ENCODE data around the gene CAV1.

Gene CAV1

DNA sequence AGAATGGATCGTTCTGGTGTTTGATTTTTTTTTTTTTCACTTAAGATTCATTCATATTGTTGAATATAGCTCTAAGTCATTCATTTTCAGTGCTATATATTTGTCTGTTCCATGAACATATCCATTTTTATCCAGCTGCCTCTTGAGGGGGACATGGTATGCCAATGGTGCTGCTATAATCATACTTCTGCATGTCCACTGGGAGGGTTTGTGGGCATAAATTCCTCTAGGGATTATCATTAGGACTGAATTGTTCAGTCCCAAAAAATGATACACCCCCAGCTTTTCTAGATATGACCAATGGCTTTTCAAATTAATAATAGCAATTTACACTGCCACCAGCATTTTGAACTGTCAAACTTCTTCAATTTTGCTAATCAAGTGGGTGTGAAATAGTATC lies 41.1 kb downstream of the CAV1 start:
- TF ChIP-seq, protein P1, sequence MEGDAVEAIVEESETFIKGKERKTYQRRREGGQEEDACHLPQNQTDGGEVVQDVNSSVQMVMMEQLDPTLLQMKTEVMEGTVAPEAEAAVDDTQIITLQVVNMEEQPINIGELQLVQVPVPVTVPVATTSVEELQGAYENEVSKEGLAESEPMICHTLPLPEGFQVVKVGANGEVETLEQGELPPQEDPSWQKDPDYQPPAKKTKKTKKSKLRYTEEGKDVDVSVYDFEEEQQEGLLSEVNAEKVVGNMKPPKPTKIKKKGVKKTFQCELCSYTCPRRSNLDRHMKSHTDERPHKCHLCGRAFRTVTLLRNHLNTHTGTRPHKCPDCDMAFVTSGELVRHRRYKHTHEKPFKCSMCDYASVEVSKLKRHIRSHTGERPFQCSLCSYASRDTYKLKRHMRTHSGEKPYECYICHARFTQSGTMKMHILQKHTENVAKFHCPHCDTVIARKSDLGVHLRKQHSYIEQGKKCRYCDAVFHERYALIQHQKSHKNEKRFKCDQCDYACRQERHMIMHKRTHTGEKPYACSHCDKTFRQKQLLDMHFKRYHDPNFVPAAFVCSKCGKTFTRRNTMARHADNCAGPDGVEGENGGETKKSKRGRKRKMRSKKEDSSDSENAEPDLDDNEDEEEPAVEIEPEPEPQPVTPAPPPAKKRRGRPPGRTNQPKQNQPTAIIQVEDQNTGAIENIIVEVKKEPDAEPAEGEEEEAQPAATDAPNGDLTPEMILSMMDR (IDR thresholded peaks at IDR 0.05; ENCODE audit: insufficient read depth, missing control alignments) = no peak
- DNase-seq (ENCODE audit: insufficient read length, low spot score) = no peak
- FAIRE-seq = no peak

- DNase-seq (ENCODE audit: insufficient read length, low spot score) = no peak
- TF ChIP-seq, protein P1 (IDR thresholded peaks at IDR 0.05; ENCODE audit: insufficient read depth, missing control alignments) = no peak
- no peak for FAIRE-seq
Measured at GRCh38 chr7:116566666-116567065, 41.8 kb downstream of the CAV1 start.

GRCh38 chr7:116569737-116570136 lies 44.9 kb downstream of the CAV1 start:
- no peak for DNase-seq (ENCODE audit: insufficient read length, low spot score)
- TF ChIP-seq, protein P1 (IDR thresholded peaks at IDR 0.05; ENCODE audit: insufficient read depth, missing control alignments) = no peak
- no peak for FAIRE-seq

- no peak for DNase-seq (ENCODE audit: insufficient read length, low spot score)
- FAIRE-seq = no peak
- TF ChIP-seq, protein P1 (IDR thresholded peaks at IDR 0.05; ENCODE audit: insufficient read depth, missing control alignments) = no peak
Measured at GRCh38 chr7:116570306-116570705, 45.5 kb downstream of the CAV1 start.

DNA sequence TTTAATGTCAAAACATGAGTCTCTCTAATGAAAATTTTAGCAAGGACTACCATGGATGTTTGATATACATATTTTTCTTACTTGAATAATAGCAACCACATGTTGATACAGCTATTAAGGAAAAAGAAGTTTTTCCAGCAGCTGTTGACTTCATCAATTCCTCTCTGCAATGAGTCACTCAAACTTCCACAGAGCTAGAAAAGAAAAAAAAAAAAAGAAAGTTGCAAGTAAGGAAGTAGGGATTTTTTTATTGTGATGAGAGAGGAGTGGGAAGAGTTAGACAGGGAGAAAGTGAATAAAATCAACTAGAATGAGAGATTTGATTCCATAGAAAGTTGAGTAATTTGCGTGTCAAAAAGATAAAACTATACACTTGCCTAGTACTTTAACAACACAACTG lies 46.2 kb downstream of the CAV1 start:
- DNase-seq (ENCODE audit: insufficient read length, low spot score) (no peak), FAIRE-seq (no peak)
- TF ChIP-seq, protein P1 (IDR thresholded peaks at IDR 0.05; ENCODE audit: insufficient read depth, missing control alignments) = no peak

DNA sequence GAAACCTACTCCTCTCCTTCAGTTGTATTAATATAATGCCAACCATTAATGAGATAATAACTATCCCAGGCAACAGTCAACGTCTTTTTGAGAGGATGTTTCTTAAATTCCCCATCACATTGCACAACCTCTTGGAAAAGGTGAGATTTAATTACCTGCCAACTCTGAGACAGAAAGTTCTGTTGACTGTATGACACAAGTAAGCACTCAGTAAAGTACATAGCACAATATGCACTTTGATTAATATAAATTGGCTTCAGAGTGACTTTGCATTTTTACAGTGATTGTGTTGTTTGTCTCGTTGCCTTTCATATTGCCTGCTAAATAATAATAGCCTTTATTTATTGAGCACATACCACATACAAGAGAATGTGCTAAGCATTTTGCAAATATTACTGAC lies 46.7 kb downstream of the CAV1 start:
- DNase-seq (ENCODE audit: insufficient read length, low spot score) = no peak
- no peak for FAIRE-seq
- TF ChIP-seq, protein P1 (IDR thresholded peaks at IDR 0.05; ENCODE audit: insufficient read depth, missing control alignments) = no peak

DNA sequence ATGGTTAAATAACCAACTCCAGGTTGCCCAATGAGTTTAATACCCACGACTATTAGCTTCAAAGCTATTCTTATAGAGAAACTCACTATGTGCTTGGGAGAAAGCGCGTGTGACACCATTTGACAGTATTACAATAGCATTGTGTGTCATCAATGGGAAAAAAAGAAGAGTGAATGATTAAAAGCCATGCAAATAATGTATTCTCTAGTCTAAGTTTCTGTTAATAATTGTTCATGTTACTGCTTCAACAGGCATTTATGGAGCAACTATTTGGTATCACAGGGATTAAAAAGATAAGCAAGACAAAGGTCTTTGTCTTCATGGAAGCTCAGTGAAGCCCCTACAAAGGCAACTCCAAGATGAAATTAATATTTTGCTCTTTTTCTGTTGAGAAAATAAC lies 47.2 kb downstream of the CAV1 start:
- TF ChIP-seq, protein P1 (IDR thresholded peaks at IDR 0.05; ENCODE audit: insufficient read depth, missing control alignments) = no peak
- FAIRE-seq (no peak), DNase-seq (ENCODE audit: insufficient read length, low spot score) (no peak)
